Measurements from ENCODE around the gene ZNF322.

DNA sequence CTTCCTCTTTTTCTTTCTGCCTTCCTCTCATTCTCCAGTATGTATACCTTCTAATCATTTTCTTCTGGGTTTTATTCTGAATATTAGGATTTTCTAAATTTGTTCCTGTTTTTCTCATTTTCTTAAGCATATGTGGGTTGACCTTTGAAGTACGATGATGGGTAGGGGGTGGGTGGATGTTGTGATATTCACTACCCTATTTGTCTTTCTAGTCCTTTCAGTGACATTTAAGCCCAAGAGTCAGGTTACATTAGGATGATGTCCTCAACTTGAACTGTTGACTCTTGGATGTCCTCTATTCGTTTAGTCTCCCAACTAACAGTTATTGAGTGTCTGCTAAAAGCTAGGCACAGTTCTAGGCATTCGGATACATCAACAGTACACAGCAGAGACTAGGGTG, 55.5 kb downstream of the ZNF322 start:
- TF ChIP-seq CTCF (IDR thresholded peaks at IDR 0.05) = no peak
- no peak for TF ChIP-seq POLR2A (IDR thresholded peaks at IDR 0.05)
